Hepatocyte (in vitro differentiated cells): ENCODE results near the gene EXTL1. TPM values are rescaled to one million over a fixed set of nuclear protein-coding genes. Genes with fewer than 3 reads are reported as not detected.

Experiments
- DNase-seq: peaks from one replicate; pipeline ENCODE4 v3.0.0-alpha.2; 2016; ENCODE audit warnings: low spot score
- H2AFZ ChIP-seq: fragments of 200-600 bp; sonication (generic); 2 replicates; pipeline ENCODE4 v1.6.0; 2016; ENCODE audit warnings: antibody characterized with exemption, mild to moderate bottlenecking
- H3K27ac ChIP-seq: fragments of 200-600 bp; sonication (generic); 2 replicates; pipeline ENCODE4 v1.5.1; 2016; ENCODE audit warnings: mild to moderate bottlenecking
- H3K27me3 ChIP-seq: fragments of 200-600 bp; sonication (generic); 2 replicates; pipeline ENCODE4 v1.6.1; 2016
- H3K36me3 ChIP-seq: fragments of 200-600 bp; sonication (generic); replicated peaks from 2 replicates; pipeline ENCODE4 v1.5.1; 2016; ENCODE audit warnings: low read depth; ENCODE audit not compliant: insufficient read depth
- H3K4me1 ChIP-seq: fragments of 200-600 bp; sonication (generic); 2 replicates; pipeline ENCODE4 v1.5.1; 2016; ENCODE audit warnings: mild to moderate bottlenecking, moderate library complexity; ENCODE audit not compliant: insufficient read depth
- H3K4me2 ChIP-seq: fragments of 200-600 bp; sonication (generic); 2 replicates; pipeline ENCODE4 v1.6.0; 2016
- H3K4me3 ChIP-seq: fragments of 200-600 bp; sonication (generic); 2 replicates; pipeline ENCODE4 v1.5.1; 2016; ENCODE audit warnings: mild to moderate bottlenecking
- H3K79me2 ChIP-seq: fragments of 200-600 bp; sonication (generic); 2 replicates; pipeline ENCODE4 v1.6.0; 2017; ENCODE audit warnings: mild to moderate bottlenecking
- H3K9me2 ChIP-seq: fragments of 200-600 bp; sonication (generic); replicated peaks from 2 replicates; pipeline ENCODE4 v1.6.0; 2017; ENCODE audit warnings: mild to moderate bottlenecking; ENCODE audit not compliant: insufficient read depth
- H3K9me3 ChIP-seq: fragments of 200-600 bp; sonication (generic); 2 replicates; pipeline ENCODE4 v1.5.1; 2016; ENCODE audit warnings: low read depth, mild to moderate bottlenecking
- H4K20me1 ChIP-seq: fragments of 200-600 bp; sonication (generic); 2 replicates; pipeline ENCODE4 v1.6.0; 2016; ENCODE audit warnings: mild to moderate bottlenecking; ENCODE audit not compliant: insufficient read depth, poor library complexity, severe bottlenecking
- EZH2 ChIP-seq: fragments of 200-600 bp; sonication (generic); IDR thresholded peaks from 2 replicates; pipeline ENCODE4 v1.6.1; 2016; ENCODE audit warnings: antibody characterized with exemption, mild to moderate bottlenecking, borderline replicate concordance
- EZH2phosphoT487 ChIP-seq: fragments of 200-600 bp; sonication (generic); IDR thresholded peaks from one replicate; pipeline ENCODE4 v1.6.1; 2018; ENCODE audit warnings: antibody characterized with exemption, mild to moderate bottlenecking, low read depth, moderate library complexity; ENCODE audit not compliant: unreplicated experiment, severe bottlenecking
- WGBS: methylation state at CpG from one replicate; pipeline ENCODE4 v1.1.6; 2016; ENCODE audit warnings: low lambda C conversion rate; ENCODE audit errors: missing lambda C conversion rate; 5-methylcytosine and 5-hydroxymethylcytosine counted together
- polyA plus RNA-seq: library from polyadenylated mRNA; unstranded; fragments of >200 nt; fragmentation: Nextera tagmentation; extraction: Ambion mirVana; gene quantifications from 2 replicates; pipeline ENCODE4 v1.2.1, GENCODE V29; 2016
- total RNA-seq: library from RNA; depleted of rRNA; stranded (reverse); fragments of >200 nt; gene quantifications from 2 replicates; pipeline ENCODE4 v1.2.3, GENCODE V29; 2014
- TF ChIP-seq, protein P1 (sequence below): fragments of 200-600 bp; sonication (generic); IDR thresholded peaks from 2 replicates; pipeline ENCODE4 v1.5.1; 2016; ENCODE audit warnings: antibody characterized with exemption, mild to moderate bottlenecking; ENCODE audit not compliant: poor library complexity

The EXTL1 gene
- total and polyA plus RNA-seq, 2 experiments from 2014 or later = 0.17 to 1.3 TPM

DNA sequence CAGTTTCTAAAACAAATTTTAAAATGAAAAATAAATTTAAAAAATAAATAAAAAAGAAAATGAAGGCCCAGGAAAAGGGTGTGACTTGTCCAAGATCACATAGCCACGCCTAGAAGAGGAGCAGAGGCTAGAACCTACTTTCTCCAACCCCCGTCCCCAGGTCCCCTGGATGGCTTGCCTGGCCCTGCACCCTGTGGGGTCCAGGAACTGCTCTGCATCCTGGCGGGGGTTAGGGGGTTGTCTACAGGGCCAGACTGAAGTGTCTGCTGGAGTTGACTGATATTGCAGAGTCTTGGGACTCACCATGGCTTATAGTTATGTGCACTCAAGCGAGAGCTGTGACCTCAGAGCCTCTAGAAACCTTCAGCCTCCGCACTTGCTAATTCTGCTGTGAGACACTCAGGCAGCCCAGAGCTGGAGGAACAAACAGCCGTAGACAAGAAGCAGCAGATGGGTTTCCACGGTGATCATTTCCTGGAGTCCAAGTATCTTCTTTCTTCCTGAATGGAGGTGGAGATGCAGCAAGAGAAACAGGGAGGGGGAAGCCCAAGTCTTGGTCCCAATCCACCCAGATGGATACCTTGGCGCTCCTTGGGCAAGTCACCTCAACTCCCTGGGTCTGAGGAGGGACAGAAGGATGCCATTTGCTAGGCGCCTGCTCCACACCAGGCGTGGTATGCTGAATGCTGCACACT is 5.2 kb upstream of the EXTL1 start:
- no peak for DNase-seq
- H3K4me2 ChIP-seq = no peak overlapping the region
- no peaks in the 10 kb centered on the region for H3K4me1 ChIP-seq
- H3K27me3 ChIP-seq = no peaks in the 10 kb centered on the region
- H3K79me2 ChIP-seq = no peaks in the 10 kb centered on the region
- H4K20me1 ChIP-seq = no peaks in the 10 kb centered on the region
- WGBS = 84% methylated on average over 10 of the region's 10 CpGs
- no peak for TF ChIP-seq EZH2
- TF ChIP-seq EZH2phosphoT487 = no peak
- TF ChIP-seq, protein P1, sequence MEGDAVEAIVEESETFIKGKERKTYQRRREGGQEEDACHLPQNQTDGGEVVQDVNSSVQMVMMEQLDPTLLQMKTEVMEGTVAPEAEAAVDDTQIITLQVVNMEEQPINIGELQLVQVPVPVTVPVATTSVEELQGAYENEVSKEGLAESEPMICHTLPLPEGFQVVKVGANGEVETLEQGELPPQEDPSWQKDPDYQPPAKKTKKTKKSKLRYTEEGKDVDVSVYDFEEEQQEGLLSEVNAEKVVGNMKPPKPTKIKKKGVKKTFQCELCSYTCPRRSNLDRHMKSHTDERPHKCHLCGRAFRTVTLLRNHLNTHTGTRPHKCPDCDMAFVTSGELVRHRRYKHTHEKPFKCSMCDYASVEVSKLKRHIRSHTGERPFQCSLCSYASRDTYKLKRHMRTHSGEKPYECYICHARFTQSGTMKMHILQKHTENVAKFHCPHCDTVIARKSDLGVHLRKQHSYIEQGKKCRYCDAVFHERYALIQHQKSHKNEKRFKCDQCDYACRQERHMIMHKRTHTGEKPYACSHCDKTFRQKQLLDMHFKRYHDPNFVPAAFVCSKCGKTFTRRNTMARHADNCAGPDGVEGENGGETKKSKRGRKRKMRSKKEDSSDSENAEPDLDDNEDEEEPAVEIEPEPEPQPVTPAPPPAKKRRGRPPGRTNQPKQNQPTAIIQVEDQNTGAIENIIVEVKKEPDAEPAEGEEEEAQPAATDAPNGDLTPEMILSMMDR = no peak
- no peak overlapping the region for H3K4me3 ChIP-seq
- no peaks in the 10 kb centered on the region for H3K9me3 ChIP-seq
- H3K27ac ChIP-seq = no peak overlapping the region
- no peaks in the 10 kb centered on the region for H3K9me2 ChIP-seq
- H3K36me3 ChIP-seq = no peaks in the 10 kb centered on the region
- no peak overlapping the region for H2AFZ ChIP-seq

DNA sequence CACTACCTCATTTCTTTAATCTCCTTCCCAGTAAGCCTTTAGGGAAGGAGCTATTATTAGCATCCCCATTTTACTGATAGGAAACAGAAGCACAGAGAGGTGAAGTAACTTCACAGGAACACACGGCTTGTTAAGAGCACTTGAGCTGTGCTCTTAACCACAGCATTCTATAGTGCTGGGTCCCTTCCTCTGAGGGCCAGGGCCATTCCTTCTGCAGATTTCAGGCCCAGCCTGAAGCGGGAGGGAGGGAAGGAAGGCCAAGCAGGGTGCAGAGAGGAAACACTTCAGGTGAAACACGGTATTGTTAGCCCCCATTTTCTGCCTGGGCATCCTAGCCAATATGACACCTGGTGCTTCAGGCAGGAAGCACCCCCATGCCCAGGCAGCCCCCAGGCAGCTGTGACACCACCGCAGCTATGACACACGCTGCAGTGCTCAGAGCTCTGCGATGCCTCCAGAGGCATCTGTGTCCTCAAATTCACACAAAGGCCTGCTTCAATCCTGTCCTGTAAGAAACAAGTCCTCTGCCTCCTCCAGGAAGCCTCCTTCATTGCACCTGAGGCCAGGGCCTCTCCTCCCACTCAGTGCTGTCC is 4.5 kb upstream of the EXTL1 start:
- DNase-seq = no peak
- Histone ChIP-seq H4K20me1 (no peaks in the 10 kb centered on the region), H3K79me2 (no peaks in the 10 kb centered on the region), H3K27ac (no peak overlapping the region), H3K4me2 (no peak overlapping the region), H3K4me3 (no peak overlapping the region), H3K9me2 (no peaks in the 10 kb centered on the region), H3K36me3 (no peaks in the 10 kb centered on the region), H3K9me3 (no peaks in the 10 kb centered on the region), H3K27me3 (no peaks in the 10 kb centered on the region), H3K4me1 (no peaks in the 10 kb centered on the region), H2AFZ (no peak overlapping the region)
- WGBS = 81% methylated on average over 6 of the region's 6 CpGs
- TF ChIP-seq, protein P1 = no peak
- TF ChIP-seq EZH2phosphoT487 = no peak
- no peak for TF ChIP-seq EZH2

DNA sequence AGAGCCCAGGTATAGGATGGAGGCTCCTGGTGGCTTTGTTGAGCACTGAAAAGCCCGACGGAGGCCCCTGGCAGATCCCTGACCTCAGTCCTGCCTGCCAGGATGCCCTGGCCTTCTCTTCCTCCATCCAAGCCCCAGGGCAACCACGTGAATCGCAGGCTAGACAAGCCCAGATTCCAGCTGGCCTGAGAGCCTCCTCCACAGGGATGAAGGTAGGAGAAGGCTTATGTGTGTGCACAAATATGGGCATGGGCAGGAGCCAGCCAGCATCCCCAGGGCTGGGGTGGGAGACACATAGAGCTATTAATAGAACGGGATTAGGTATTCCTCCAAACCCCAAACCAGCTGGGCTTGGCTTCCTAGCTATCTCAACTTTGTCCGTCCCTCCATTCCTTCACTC is 4.0 kb upstream of the EXTL1 start:
- H3K79me2 ChIP-seq = no peaks in the 10 kb centered on the region
- no peaks in the 10 kb centered on the region for H3K27me3 ChIP-seq
- WGBS = 62% methylated on average over 6 of the region's 6 CpGs
- no peaks in the 10 kb centered on the region for H3K4me1 ChIP-seq
- no peaks in the 10 kb centered on the region for H3K9me3 ChIP-seq
- no peak overlapping the region for H2AFZ ChIP-seq
- no peak for DNase-seq
- H3K36me3 ChIP-seq = no peaks in the 10 kb centered on the region
- no peak overlapping the region for H3K27ac ChIP-seq
- H4K20me1 ChIP-seq = no peaks in the 10 kb centered on the region
- H3K9me2 ChIP-seq = no peaks in the 10 kb centered on the region
- TF ChIP-seq EZH2phosphoT487 = no peak
- TF ChIP-seq EZH2 = no peak
- TF ChIP-seq, protein P1 = no peak
- H3K4me2 ChIP-seq = no peak overlapping the region
- no peak overlapping the region for H3K4me3 ChIP-seq
